MM.1S (cell line): Measurements from ENCODE around the gene FAM170B.

Experiments
- DNase-seq: peaks from one replicate; pipeline ENCODE4 v3.0.0-alpha.2; 2015
- H2AFZ ChIP-seq: fragments of 300-600 bp; sonication (generic); 2 replicates; pipeline ENCODE4 v1.6.0; 2016; ENCODE audit warnings: antibody characterized with exemption, low read length
- H3F3A ChIP-seq: fragments of 300-600 bp; sonication (generic); 2 replicates; pipeline ENCODE4 v1.6.1; 2016; ENCODE audit warnings: mild to moderate bottlenecking, antibody characterized with exemption, low read length, moderate library complexity, mixed read lengths; ENCODE audit not compliant: insufficient read depth
- H3K27ac ChIP-seq: fragments of 300-600 bp; sonication (generic); 2 replicates; pipeline ENCODE4 v1.5.1; 2016; ENCODE audit warnings: mild to moderate bottlenecking, low read length
- H3K27me3 ChIP-seq: fragments of 300-600 bp; sonication (generic); replicated peaks from 2 replicates; pipeline ENCODE4 v1.6.0; 2016; ENCODE audit warnings: low read length; ENCODE audit not compliant: insufficient read depth
- H3K36me3 ChIP-seq: fragments of 300-600 bp; sonication (generic); replicated peaks from 2 replicates; pipeline ENCODE4 v1.6.1; 2016; ENCODE audit warnings: mild to moderate bottlenecking, low read length, mixed read lengths; ENCODE audit not compliant: insufficient read depth
- H3K4me1 ChIP-seq: fragments of 300-600 bp; sonication (generic); 2 replicates; pipeline ENCODE4 v1.6.1; 2016; ENCODE audit warnings: low read length, mixed read lengths
- H3K4me2 ChIP-seq: fragments of 300-600 bp; sonication (generic); 2 replicates; pipeline ENCODE4 v1.6.0; 2016; ENCODE audit warnings: low read depth, low read length
- H3K4me3 ChIP-seq: fragments of 300-600 bp; sonication (generic); 2 replicates; pipeline ENCODE4 v1.5.1; 2016; ENCODE audit warnings: low read length, mixed read lengths
- H3K79me2 ChIP-seq: fragments of 300-600 bp; sonication (generic); 2 replicates; pipeline ENCODE4 v1.6.1; 2016; ENCODE audit warnings: mixed run types, low read length, mixed read lengths
- H3K9ac ChIP-seq: fragments of 300-600 bp; sonication (generic); 2 replicates; pipeline ENCODE4 v1.6.1; 2016; ENCODE audit warnings: low read length, mixed read lengths
- H3K9me2 ChIP-seq: fragments of 300-600 bp; sonication (generic); replicated peaks from 2 replicates; pipeline ENCODE4 v1.6.1; 2016; ENCODE audit warnings: mild to moderate bottlenecking, low read length, mixed read lengths; ENCODE audit not compliant: insufficient read depth
- H3K9me3 ChIP-seq: fragments of 300-600 bp; sonication (generic); replicated peaks from 2 replicates; pipeline ENCODE4 v1.6.1; 2016; ENCODE audit warnings: mild to moderate bottlenecking, low read length, mixed read lengths; ENCODE audit not compliant: insufficient read depth
- H4K20me1 ChIP-seq: fragments of 300-600 bp; sonication (generic); 2 replicates; pipeline ENCODE4 v1.6.1; 2016; ENCODE audit warnings: mild to moderate bottlenecking, low read length, moderate library complexity, mixed read lengths; ENCODE audit not compliant: insufficient read depth
- EZH2 ChIP-seq: fragments of 300-600 bp; sonication (generic); optimal IDR thresholded peaks from 2 replicates; pipeline ENCODE3; 2017; ENCODE audit warnings: low read depth, mild to moderate bottlenecking, antibody characterized with exemption, low read length, mixed read lengths
- EZH2phosphoT487 ChIP-seq: fragments of 300-600 bp; sonication (generic); IDR thresholded peaks from 2 replicates; pipeline ENCODE4 v1.6.1; 2018; ENCODE audit warnings: antibody characterized with exemption, low read length
- TF ChIP-seq, protein P1 (sequence below): fragments of 300-600 bp; sonication (generic); IDR thresholded peaks from 2 replicates; pipeline ENCODE4 v1.5.1; 2016; ENCODE audit warnings: antibody characterized with exemption, low read length, mixed read lengths

FAM170B gene

GRCh38 chr10:49143249-49143648 is 9.4 kb upstream of the FAM170B start:
- no peak overlapping the region for H3K9ac ChIP-seq
- H4K20me1 ChIP-seq = no peaks in the 10 kb centered on the region
- no peaks in the 10 kb centered on the region for H3K36me3 ChIP-seq
- H3K79me2 ChIP-seq = no peaks in the 10 kb centered on the region
- H3K4me3 ChIP-seq = no peak overlapping the region
- no peak for DNase-seq
- no peak overlapping the region for H3K27ac ChIP-seq
- no peaks in the 10 kb centered on the region for H3K27me3 ChIP-seq
- H3K9me2 ChIP-seq = no peaks in the 10 kb centered on the region
- TF ChIP-seq EZH2phosphoT487 (no peak), EZH2 (no peak)
- TF ChIP-seq, protein P1, sequence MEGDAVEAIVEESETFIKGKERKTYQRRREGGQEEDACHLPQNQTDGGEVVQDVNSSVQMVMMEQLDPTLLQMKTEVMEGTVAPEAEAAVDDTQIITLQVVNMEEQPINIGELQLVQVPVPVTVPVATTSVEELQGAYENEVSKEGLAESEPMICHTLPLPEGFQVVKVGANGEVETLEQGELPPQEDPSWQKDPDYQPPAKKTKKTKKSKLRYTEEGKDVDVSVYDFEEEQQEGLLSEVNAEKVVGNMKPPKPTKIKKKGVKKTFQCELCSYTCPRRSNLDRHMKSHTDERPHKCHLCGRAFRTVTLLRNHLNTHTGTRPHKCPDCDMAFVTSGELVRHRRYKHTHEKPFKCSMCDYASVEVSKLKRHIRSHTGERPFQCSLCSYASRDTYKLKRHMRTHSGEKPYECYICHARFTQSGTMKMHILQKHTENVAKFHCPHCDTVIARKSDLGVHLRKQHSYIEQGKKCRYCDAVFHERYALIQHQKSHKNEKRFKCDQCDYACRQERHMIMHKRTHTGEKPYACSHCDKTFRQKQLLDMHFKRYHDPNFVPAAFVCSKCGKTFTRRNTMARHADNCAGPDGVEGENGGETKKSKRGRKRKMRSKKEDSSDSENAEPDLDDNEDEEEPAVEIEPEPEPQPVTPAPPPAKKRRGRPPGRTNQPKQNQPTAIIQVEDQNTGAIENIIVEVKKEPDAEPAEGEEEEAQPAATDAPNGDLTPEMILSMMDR = no peak
- no peaks in the 10 kb centered on the region for H3K9me3 ChIP-seq
- no peak overlapping the region for H3K4me2 ChIP-seq
- no peak overlapping the region for H2AFZ ChIP-seq
- H3K4me1 ChIP-seq = no peaks in the 10 kb centered on the region
- H3F3A ChIP-seq = no peaks in the 10 kb centered on the region

DNA sequence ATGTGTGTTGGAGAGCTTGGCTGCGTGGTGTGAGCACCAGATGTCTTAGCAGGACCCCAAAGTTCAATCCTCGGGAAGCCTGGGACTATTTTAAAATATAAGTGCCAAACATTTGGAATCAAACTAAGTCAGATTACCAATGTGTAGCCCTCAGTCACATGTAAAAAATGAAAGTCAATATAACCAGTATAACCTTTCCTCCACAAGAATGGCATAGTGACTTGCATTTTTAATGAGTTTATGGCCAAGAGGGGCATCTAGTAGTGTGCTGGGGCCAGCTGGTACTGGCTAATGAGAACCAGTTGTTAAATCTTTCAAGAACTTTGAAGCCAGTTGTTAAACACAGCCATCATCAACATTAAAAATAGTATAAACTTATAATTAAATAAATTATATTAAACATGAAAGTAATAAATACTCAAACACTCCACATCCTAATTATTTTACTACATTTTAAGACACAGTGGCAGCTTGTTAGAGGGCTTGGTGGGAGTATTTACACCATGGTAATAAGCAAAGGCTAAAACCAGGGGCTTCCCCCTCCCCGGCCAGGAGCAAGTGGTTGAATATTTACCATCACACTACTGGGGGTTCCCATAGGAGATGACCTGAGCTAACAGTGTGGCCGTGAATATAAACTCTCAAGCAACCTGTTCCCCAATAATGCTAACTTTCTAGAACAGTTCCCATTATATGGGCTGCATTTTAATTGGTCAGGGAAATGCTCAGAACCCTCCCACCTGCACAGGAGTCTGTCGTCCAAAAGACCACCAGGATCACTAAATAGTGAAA is 7.9 kb upstream of the FAM170B start:
- H3K9me2 ChIP-seq = no peaks in the 10 kb centered on the region
- H3F3A ChIP-seq = no peaks in the 10 kb centered on the region
- H3K9me3 ChIP-seq = no peaks in the 10 kb centered on the region
- no peak overlapping the region for H3K9ac ChIP-seq
- no peaks in the 10 kb centered on the region for H4K20me1 ChIP-seq
- TF ChIP-seq EZH2 = no peak
- TF ChIP-seq, protein P1 = no peak
- H3K27ac ChIP-seq = no peak overlapping the region
- no peaks in the 10 kb centered on the region for H3K27me3 ChIP-seq
- H3K4me1 ChIP-seq = no peaks in the 10 kb centered on the region
- H3K36me3 ChIP-seq = no peaks in the 10 kb centered on the region
- H3K4me2 ChIP-seq = no peak overlapping the region
- H3K4me3 ChIP-seq = no peak overlapping the region
- H2AFZ ChIP-seq = no peak overlapping the region
- H3K79me2 ChIP-seq = no peaks in the 10 kb centered on the region
- no peak for DNase-seq

GRCh38 chr10:49140304-49141177 is 6.7 kb upstream of the FAM170B start:
- Histone ChIP-seq H3K4me3 (no peak overlapping the region), H3K9me2 (no peaks in the 10 kb centered on the region), H4K20me1 (no peaks in the 10 kb centered on the region), H3F3A (no peaks in the 10 kb centered on the region), H3K4me1 (no peaks in the 10 kb centered on the region), H3K36me3 (no peaks in the 10 kb centered on the region), H3K9ac (no peak overlapping the region), H3K27ac (no peak overlapping the region), H2AFZ (no peak overlapping the region), H3K4me2 (no peak overlapping the region), H3K27me3 (no peaks in the 10 kb centered on the region), H3K79me2 (no peaks in the 10 kb centered on the region), H3K9me3 (no peaks in the 10 kb centered on the region)
- no peak for DNase-seq
- TF ChIP-seq, protein P1 = no peak
- TF ChIP-seq EZH2phosphoT487 = no peak
- no peak for TF ChIP-seq EZH2
